GM12878 (cell line): ENCODE data around the gene LRTM2. TPM values are rescaled to one million over a fixed set of nuclear protein-coding genes. Genes with fewer than 3 reads are reported as not detected.

Source experiments
- CEBPZ ChIP-seq: fragments of 150-350 bp; IDR thresholded peaks from 2 replicates; pipeline ENCODE4 v1.6.1; 2016; ENCODE audit warnings: low read depth, low read length
- CUX1 ChIP-seq: IDR thresholded peaks from 2 replicates; pipeline ENCODE4 v1.6.1; 2012; ENCODE audit warnings: improper control_type of control experiment, low read depth, low read length; ENCODE audit not compliant: insufficient replicate concordance
- E4F1 ChIP-seq: fragments of 450-650 bp; IDR thresholded peaks from 2 replicates; pipeline ENCODE4 v1.6.1; 2018; ENCODE audit warnings: borderline replicate concordance, mild to moderate bottlenecking; ENCODE audit not compliant: partially characterized antibody
- IRF3 ChIP-seq: fragments of 450-650 bp; IDR thresholded peaks from 2 replicates; pipeline ENCODE4 v1.6.1; 2014; ENCODE audit warnings: mild to moderate bottlenecking
- KLF5 ChIP-seq: fragments of 450-650 bp; IDR thresholded peaks from 2 replicates; pipeline ENCODE4 v1.6.1; 2014; ENCODE audit warnings: mild to moderate bottlenecking; ENCODE audit not compliant: partially characterized antibody
- NR2C1 ChIP-seq: fragments of 450-650 bp; IDR thresholded peaks from 2 replicates; pipeline ENCODE4 v1.6.1; 2017; ENCODE audit warnings: antibody characterized with exemption, mild to moderate bottlenecking, moderate library complexity
- SPI1 ChIP-seq: IDR thresholded peaks from 2 replicates; pipeline ENCODE4 v1.6.1; 2011; ENCODE audit warnings: low read depth, mild to moderate bottlenecking, low read length, moderate library complexity, borderline replicate concordance; ENCODE audit not compliant: insufficient read depth
- STAT3 ChIP-seq: IDR thresholded peaks from 2 replicates; pipeline ENCODE4 v1.6.1; 2011; ENCODE audit warnings: low read depth, low read length, improper control_type of control experiment
- SUPT20H ChIP-seq: IDR thresholded peaks from 2 replicates; pipeline ENCODE4 v1.6.1; 2011; ENCODE audit warnings: low read depth, mild to moderate bottlenecking, low read length, moderate library complexity, borderline replicate concordance; ENCODE audit not compliant: control insufficient read depth
- TBL1XR1 ChIP-seq: IDR thresholded peaks from 2 replicates; pipeline ENCODE4 v1.6.1; 2012; ENCODE audit warnings: low read depth, low read length, improper control_type of control experiment
- ZBED1 ChIP-seq: IDR thresholded peaks from 2 replicates; pipeline ENCODE4 v1.6.1; 2016; ENCODE audit warnings: borderline replicate concordance
- ZBTB40 ChIP-seq: fragments of 450-650 bp; IDR thresholded peaks from 2 replicates; pipeline ENCODE4 v1.6.1; 2016; ENCODE audit warnings: mild to moderate bottlenecking, moderate library complexity, borderline replicate concordance
- ZNF622 ChIP-seq: fragments of 450-650 bp; IDR thresholded peaks from 2 replicates; pipeline ENCODE4 v1.6.1; 2017; ENCODE audit warnings: mild to moderate bottlenecking, inconsistent platforms
- polyA plus RNA-seq, 11 experiments: library from polyadenylated mRNA; depleted of rRNA in 4 of 11; unstranded in 6 of 11; stranded (reverse) in 5 of 11; fragments of >200 nt; fragmentation: Nextera tagmentation in 4 of 11; fragmentation: Illumina TruSeq in 1 of 11; extraction: Ambion mirVana in 4 of 11; extraction: Trizol in 1 of 11; gene quantifications; 1 replicate in 1 of 11; 2 replicates in 10 of 11; pipeline versions ENCODE4 v1.2.1 to v1.2.3, GENCODE V29; 2011 to 2016; ENCODE audit warnings: inconsistent platforms in 2 of 11, missing spikeins in 2 of 11, low read depth in 1 of 11
- total RNA-seq, 4 experiments: library from RNA; depleted of rRNA in 3 of 4; stranded (reverse); fragments of >200 nt in 3 of 4; fragmentation: Illumina TruSeq in 1 of 4; extraction: Trizol in 1 of 4; gene quantifications; 2 replicates each; pipeline versions ENCODE4 v1.2.1 to v1.2.3, GENCODE V29; 2013 to 2021

Gene LRTM2
- total and polyA plus RNA-seq, 10 of the 15 experiments (the other 5 are each of a cell fraction or from before 2014, with no cell fraction given): 0.05 TPM; not detected in 9

GRCh38 chr12:1884651-1885050, 64.3 kb downstream of the LRTM2 start (continued):
- TF ChIP-seq ZBTB40: no peak
- TF ChIP-seq NR2C1: no peak
- no peak for TF ChIP-seq IRF3
- TF ChIP-seq ZNF622: no peak
- no peak for TF ChIP-seq STAT3
- TF ChIP-seq E4F1: no peak
- TF ChIP-seq CEBPZ: no peak
- no peak for TF ChIP-seq CUX1
- TF ChIP-seq SUPT20H: no peak
- TF ChIP-seq ZBED1: no peak
- no peak for TF ChIP-seq SPI1
- TF ChIP-seq KLF5: no peak
- no peak for TF ChIP-seq TBL1XR1
